HG02973 (cell line): Measurements from ENCODE around the gene DNAH11.
"Not testable (repeated sequence)": the region's sequence is repeated elsewhere in the genome, so short reads cannot be mapped to it uniquely, and the experiment has no call there.

Source experiments
- ATAC-seq: cut with Tn5 transposase; IDR thresholded peaks from one replicate; pipeline ENCODE4 v1.9.1; 2021; ENCODE audit warnings: moderate library complexity; ENCODE audit not compliant: unreplicated experiment

The DNAH11 gene

DNA sequence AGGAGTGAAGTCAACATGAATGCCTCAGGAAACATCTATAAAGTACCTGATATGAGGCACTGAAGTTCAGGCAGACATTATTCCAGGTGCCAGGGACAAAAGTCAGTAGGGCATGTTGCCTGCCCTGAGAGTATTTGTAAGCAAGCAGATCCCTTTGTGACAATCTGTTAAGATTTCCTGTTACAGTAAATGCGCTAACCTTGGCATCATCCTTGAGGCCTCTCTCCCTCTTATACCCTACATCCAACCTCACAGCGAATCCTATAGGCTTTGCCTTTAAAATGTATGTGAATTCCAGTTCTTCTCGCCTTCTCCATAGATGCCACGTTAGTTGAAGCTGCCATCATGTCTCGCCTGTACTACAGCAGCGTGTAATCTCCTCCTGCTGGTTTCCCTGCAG is 165.3 kb downstream of the DNAH11 start:
- ATAC-seq: no peak

DNA sequence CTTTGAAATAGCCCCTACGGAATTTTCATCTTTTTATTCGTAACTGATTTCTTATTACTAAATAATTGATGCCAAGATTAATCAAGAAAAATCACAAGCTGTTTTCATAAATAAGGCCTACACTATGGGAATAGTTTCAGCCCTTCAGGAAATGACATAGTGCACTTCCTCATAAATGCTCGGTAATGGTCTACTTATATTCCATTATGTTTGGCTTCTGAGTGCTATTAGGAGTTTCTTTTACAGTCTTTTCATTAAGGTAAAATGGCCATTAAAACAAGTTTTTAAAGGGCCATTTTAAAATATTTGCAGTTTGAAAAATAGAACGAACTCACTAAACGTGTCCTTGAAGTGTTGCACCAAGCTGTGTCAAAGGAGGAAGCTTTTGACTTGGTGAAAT is 174.5 kb downstream of the DNAH11 start:
- ATAC-seq: no peak

DNA sequence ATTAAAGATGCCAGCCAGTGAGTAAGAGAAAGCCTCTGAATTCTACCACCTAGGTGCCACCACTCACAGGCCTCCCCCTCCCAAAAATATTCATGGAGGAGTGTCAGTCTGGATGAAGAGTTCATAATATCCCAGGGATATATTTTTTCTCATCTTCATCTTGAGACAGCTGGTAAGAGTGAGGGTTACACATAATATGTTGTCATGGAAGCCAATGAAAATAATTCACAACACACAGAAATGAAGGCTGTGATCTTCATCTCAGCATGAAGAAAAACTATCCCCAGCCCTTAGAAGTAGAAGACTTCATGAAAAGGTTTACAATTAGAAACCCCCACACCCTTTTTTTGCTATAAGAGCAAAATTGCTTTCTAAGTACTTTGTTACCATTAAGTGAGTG is 175.6 kb downstream of the DNAH11 start:
- ATAC-seq: no peak

DNA sequence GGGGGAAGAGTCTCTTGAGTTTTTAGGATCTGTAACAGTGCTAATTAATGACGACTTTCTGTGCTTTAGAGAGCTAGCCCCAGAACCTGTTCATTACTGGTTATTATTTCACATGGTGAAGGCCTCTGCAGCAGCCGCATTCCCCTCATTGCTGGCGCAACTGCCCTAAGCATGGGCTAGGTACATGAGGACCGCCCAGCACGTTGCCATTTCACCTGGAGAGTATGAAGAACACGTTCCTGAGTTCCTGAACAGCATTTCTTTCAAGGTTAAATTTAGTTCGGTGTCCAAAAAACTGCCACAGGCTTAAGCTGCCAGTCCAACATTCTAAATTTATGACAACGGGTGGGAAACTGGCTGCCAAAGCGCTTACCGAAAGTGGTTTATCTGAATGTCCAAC is 177.0 kb downstream of the DNAH11 start:
- ATAC-seq: no peak

DNA sequence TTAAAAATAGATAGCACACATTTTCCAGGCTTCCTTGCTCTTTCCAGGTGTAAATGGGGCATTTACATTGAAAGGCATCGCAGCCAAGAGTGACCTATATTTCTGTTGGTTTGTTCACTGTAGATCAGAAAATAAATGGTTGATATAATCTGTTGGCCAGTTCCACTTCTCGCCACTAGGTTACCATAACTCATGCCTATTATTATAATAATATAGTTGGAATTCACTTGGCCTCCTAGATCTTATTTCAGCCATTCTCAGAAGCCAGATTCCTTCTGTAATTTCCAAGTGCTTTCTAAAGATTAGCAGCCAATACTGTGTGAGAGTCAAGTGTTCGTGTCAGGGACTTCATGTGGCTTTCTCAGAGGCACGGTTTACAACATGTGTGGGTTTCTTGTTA is 179.5 kb downstream of the DNAH11 start:
- no peak for ATAC-seq

DNA sequence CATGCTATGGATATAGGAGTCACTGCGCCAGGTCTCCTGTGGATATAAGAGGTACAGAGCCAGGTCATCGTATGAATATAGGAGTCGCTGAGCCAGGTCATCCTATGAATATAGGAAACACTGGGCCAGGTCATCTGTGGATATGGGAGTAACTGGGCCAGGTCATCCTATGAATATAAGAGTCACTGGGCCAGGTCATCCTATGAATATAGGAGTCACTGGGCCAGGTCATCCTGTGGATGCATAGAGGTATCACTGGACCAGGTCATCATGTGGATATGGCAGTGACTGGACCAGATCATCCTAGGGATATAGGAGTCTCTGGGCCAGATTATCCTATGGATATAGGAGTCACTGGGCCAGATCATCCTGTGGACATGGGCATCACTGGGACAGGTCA is 181.7 kb downstream of the DNAH11 start:
- ATAC-seq: no peak

DNA sequence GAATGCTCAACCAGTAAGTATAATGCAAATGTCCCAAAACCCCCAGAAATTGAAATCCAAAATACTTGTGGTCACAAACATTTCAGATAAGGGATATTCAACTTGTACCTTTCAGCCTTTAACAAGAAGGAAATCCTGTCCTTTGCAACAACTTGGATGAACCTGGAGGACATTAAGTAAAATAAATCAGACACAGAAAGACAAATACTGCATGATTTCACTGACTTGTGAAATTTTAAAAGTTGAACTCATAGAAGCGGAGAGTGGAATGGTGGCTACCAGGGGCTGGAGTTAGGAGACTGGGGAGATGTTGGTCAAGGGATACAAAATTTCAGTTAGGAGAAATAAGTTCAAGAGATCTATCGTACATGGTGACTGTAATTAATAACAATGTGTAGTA is 187.6 kb downstream of the DNAH11 start:
- no peak for ATAC-seq

DNA sequence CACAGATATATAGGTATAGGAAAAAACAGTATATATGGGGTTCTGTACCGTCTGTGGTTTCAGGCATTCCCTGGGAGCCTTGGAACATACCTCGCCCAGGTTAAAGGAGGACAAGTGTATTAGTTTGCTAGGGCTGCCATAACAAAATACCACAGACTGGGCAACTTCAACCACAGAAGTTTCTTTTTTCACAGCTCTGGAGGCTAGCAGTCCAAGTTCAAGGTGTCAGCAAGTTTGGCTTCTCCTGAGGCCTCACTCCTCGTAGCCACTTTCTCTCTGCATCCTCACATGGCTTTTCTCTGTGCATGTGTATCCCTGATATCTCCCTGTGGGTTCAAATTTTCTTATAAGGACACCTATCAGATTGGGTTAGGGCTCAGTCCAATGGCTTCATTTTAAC is 189.1 kb downstream of the DNAH11 start:
- ATAC-seq: no peak

DNA sequence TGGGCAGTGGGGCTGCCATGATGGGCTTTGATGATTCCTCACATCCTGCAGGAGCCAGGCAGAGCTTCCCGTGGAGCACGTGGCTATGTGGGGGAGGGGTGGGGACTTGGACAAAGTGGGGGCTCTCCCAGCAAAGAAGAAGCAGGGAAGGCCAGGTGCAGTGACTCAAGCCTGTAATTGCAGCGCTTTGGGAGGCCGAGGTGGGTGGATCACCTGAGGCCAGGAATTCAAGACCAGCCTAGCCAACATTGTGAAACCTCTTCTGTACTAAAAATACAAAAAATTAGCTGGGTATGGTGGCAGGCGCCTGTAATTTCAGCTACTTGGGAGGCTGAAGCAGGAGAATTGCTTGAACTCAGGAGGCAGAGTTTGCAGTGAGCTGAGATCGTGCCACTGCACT is 190.1 kb downstream of the DNAH11 start:
- not testable (repeated sequence) for ATAC-seq

DNA sequence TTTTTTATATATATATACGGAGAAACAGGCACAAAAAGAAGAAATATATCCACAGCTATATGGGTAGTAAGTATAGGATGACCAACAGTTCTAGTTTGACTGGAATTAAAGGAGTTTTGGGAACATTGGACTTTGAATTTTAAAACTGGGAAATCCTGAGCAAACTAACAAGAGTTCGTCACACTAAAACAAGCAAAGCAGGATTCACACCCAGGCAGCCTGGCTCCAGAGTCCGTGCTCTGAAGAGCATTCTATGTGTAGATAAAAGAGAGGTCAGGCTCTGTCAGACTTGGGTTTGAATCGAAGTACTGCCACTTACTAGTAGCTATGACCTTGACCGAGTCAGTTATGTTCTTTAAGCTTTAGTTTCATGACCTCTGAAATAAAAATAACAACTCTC is 191.0 kb downstream of the DNAH11 start:
- no peak for ATAC-seq

DNA sequence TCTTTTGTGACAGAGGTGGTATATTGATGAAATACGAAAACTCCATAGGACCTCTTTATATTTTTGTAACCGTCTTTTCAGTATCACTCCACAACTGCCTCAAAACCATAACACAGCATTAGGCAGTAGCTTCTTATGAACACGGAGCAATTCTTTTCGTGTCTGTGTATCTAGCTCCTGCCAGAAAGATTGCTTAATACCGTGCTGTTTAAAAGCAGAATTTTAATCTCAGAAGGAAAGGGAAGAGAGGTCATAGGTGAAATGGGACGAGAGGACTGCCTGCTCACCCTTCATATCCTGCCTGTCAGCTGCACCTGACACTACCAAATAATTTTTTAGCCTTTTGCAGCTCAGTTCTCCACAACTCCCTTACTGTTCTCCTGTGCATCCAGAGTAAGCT is 200.7 kb downstream of the DNAH11 start:
- ATAC-seq: no peak

DNA sequence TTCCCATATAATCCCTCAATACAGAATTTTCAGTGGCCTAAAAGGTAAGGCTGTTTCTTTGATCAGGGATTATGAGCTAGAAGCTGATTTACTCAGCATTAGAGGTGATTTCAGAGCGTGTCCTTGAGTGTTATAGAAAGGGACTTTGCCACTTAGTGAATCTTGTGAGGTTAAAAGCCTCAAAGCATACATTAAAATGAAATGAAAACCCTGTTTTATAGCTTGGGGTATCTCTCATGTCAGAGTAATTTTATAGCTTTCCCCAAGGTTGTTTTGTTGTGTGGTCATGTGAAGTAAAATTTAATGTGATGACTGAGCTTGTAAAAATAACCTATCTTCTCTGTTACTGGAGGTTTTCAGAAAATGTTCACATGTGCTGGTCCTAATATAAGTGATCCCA is 204.1 kb downstream of the DNAH11 start:
- ATAC-seq: no peak

DNA sequence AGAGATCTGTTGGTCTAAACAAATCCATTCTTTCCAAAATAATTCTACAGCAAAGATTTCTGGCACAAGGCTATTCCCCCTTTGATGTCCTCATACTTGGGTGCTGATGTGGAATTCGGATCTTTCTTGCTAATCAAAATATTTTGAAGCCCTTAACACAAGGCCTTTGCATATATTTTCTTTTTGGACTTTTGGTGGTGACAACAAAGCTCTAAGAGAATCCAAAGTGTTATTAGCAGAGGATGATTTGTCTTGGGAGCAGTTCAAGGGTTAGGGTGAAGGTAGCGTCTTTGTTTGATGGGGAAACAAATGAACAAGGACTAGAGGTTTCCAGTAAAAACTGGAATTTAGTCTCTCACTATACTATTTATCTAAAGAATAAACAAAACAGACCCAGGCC is 205.0 kb downstream of the DNAH11 start:
- no peak for ATAC-seq

DNA sequence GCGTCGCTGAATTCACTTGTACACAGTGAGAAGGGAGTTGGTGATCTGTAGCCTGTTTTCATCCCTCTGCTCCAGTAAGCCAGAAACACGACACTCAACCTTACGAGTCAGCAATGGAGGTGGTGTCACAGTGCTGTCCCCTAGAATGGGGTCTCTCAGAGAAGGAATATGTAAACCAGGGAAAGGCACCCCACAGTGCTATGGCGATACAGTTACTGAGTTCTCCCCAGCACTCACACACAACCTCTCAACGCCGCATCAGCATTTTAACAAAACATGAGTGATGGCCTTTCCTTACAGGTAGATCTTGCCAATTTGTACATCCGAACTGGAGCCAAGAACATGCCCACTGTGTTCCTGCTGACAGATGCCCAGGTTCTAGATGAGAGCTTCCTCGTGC is 206.5 kb downstream of the DNAH11 start:
- no peak for ATAC-seq

DNA sequence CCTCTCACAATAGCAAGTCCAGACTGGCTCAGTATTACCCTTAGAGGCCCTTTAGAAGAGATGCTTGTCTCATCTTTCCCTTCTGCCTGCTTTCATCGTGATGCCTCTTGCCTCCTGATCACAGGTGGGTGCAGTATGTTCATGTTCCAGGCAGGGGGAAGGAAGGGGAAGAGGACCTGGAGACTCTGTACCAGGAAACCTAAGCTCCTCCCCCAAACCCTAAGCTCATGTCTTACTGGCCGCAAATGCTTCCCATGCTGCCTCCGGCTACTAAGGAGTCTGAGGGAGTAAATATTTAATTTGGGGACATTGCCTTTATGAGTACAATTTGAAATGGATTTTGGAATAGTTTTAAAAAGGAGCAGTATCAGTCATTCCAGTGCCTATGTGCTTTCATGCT is 210.2 kb downstream of the DNAH11 start:
- ATAC-seq: no peak

DNA sequence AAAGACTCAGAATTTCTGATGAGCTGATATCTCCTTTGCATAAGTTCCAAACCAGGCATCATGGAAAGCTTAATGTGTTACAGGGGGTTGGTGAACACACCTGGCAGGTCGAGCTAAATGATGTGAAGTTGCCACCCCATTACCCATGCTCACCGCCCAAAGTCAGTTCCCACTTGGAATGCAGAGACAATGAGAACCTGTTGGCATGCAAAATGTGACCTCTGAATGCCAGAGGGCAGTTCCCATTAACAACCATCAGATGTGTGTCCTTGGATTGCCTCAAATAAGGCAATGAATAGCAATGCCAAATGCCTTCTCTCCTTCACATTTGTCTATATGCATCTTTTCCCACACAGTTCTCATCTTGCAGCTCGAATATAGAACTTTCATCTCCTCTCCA is 212.1 kb downstream of the DNAH11 start:
- no peak for ATAC-seq

DNA sequence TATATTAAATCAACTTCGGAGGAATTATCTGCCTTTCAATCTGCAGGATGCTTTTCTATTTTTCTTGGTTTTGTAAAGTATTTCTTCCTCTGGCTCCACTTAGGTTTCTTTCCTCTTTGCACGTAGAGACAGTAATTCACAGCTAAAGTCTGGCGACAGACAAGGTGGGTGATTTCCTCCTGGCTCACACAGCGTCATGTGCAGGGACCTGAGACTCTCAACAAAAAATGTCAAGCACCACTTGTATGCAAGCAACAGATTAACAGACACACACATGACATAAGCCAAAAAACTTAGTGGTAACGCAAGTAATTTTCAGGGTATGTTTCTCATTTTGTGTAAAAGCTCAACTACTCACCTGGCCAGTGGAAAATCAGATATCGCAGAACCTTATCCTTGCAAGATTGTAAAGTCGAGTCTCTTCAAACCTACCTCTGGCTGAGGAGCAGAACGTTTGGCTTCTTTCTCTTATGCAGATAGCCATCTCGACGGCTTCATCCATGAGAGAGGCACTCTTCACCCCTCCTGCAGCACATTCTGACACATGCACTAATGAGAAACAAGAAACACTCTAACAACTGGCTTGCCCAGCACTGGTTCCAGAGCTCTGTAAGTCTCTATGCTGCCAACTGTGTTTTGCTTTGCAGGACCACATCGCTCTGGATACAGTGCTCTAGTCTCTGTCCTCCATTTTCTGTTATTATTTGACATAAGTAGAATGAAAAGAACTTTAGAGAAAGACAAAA is 214.9 kb downstream of the DNAH11 start:
- ATAC-seq: no peak

DNA sequence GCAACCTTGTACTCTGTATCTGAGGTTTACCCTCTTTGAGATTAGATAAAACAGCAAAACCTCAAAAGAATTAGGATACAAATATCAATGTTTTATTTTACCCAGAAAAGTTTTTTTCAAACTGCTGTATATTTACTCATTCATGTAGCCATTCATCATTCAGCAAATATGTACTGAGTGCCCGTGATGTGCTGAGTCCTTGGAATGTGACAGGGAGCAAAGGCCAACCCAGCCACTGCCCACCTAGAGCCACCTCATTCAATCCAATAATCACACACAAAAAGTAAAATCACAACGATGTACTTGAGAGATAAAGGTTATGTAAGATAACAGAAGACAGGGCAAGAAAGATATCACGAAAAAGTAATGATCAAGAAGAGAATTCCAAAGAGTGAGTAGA is 215.4 kb downstream of the DNAH11 start:
- no peak for ATAC-seq

DNA sequence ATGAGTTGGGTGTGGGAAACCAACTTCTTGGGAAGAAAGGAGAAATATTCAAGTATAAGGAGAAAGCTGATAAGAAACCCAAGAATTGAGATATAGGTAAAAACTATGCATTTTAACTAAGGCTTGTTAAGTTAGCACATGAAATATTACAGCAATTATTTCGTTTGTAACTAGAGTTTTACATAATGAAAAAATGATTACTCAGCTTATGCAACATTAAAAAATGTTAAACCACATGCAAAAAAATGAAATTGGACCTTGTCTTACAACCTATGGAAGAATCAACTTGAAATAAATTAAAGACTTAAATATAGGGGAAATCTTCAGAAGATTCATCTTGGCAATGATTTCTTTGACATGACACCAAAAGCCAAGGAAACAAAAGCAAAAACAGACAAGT is 219.6 kb downstream of the DNAH11 start:
- no peak for ATAC-seq

DNA sequence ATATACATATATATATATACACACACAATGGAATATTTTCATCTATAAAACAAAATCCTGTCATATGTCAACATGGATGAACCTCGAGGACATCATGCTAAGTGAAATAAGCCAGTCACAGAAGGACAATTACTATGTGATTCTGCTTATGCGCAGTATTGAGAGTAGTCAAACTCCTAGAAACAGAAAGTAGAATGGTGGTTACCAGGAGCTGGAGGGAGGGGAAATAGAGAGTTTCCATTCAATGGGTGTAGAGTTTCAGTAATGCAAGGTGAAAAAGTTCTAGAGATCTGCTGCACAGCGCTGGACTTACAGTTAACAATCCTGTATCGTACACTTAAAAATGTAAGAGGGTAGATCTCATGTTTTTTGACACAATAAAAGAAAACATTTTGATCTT is 221.0 kb downstream of the DNAH11 start:
- ATAC-seq: no peak

DNA sequence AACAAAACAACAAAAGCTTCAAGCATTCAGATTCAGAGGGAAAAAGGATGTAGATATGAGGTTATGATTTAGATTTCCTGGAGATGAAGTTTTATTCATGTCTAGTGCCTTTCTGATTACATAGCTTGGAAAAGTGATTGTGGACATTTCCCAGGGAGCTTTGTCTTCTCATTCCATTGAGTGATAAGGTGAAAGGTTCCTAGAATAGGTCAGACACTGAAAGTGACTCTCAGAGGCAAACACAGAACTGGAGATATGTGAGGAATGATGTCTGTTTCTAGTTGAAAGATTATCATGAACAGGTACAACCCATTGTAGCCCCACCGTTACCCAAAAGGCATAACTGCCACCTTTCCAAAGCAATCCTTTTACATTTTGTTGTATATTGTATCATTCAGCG is 223.4 kb downstream of the DNAH11 start:
- ATAC-seq: no peak

DNA sequence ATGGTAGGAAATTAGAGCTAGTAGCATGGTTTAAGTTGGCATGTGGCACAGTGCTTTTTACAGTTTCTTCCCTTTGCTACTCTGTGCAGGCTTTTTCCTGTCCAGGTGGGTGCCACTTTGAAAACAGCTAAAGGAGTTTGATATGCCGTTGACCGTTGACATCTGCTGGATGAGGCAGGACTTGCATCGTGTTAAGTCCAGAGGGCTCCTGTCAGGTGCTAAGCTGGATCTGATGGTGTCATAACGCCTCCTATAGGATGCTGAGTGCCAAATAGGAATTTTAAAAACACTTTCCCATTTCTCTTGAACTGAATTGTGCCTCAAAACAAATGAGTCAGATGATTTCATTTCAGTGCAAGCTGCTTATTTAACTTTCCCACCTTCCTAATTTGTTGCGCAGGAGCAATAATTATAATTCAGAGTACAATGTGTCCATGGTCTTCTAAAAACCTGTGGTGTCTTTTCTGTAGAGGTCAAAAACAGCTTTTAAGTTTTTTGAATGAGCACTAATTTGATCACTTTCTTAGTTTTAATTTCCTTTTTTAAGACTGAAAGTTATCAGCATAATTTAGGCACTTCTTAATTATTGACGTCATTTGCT is 224.6 kb downstream of the DNAH11 start:
- peak; percentile 82 for ATAC-seq

DNA sequence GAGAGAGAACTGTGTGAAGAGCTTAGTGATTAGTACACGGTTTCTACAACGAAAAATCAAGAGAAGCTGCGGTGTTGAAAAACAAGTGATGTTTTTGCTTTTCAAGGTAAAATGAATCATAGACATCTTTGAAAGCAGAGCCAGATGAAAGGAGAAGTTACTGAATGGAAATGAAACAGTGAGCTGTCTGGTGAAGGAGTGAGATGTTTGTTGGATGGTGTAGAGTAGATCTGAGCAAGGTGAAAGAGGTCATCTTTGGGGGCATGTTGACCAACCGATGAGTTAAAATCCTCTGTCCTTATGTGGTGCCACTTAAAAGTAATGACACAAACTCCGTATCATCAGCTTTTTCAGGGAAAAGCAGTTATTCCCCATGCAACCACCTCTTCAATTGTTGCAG is 225.4 kb downstream of the DNAH11 start:
- ATAC-seq: no peak
